SK-N-SH (cell line): ENCODE measurements around the gene CYP1B1. TPM values are rescaled to one million over a fixed set of nuclear protein-coding genes. Genes with fewer than 3 reads are reported as not detected.

ENCODE experiments used
- CTCF ChIA-PET: fragments of 300-600, 350-600 bp; formaldehyde crosslinking; extraction: SDS; loops from one replicate; lab custom pipeline; 2021; lab: Yijun Ruan, JAX
- POLR2A ChIA-PET: fragments of 350-600 bp; sonication (Branson Sonifier 250); formaldehyde crosslinking; extraction: SDS; loops from one replicate; lab custom pipeline; 2020; ENCODE audit warnings: antibody characterized with exemption, inconsistent platforms; lab: Yijun Ruan, JAX
- DNase-seq: peaks from one replicate; pipeline ENCODE4 v3.0.0; 2012
- H2AFZ ChIP-seq: fragments of 200-600 bp; sonication (generic); 2 replicates; pipeline ENCODE4 v1.8.1; 2016; ENCODE audit warnings: antibody characterized with exemption, mild to moderate bottlenecking, low read depth
- H3F3A ChIP-seq: fragments of 200-600 bp; sonication (generic); replicated peaks from 2 replicates; pipeline ENCODE3; 2016; ENCODE audit warnings: antibody characterized with exemption, mild to moderate bottlenecking; ENCODE audit not compliant: insufficient read depth
- H3K27ac ChIP-seq, 2 experiments: fragments of 200-500 bp in 1 of 2; fragments of 200-600 bp in 1 of 2; sonication (Bioruptor generic) in 1 of 2; sonication (generic), shearing (Covaris generic) in 1 of 2; 2 replicates each; pipeline versions ENCODE4 v1.5.1 to v1.6.1; 2014 to 2016; ENCODE audit warnings: low read depth in 2 of 2, inconsistent platforms in 1 of 2, low read length in 1 of 2, mild to moderate bottlenecking in 1 of 2, mixed read lengths in 1 of 2
- H3K27me3 ChIP-seq: fragments of 200-600 bp; sonication (generic), shearing (Covaris generic); 2 replicates; pipeline ENCODE4 v1.6.1; 2016; ENCODE audit warnings: mixed run types; ENCODE audit not compliant: insufficient read depth
- H3K36me3 ChIP-seq, 2 experiments: fragments of 200-500 bp in 1 of 2; fragments of 200-600 bp in 1 of 2; sonication (Bioruptor generic) in 1 of 2; sonication (generic) in 1 of 2; replicated peaks in 1 of 2; 2 replicates each; pipeline versions ENCODE3 to v1.5.1; 2014 to 2016; ENCODE audit warnings: low read length in 1 of 2, mild to moderate bottlenecking in 1 of 2; ENCODE audit not compliant: insufficient read depth in 2 of 2, control insufficient read depth in 1 of 2
- H3K4me1 ChIP-seq, 2 experiments: fragments of 200-500 bp in 1 of 2; fragments of 200-600 bp in 1 of 2; sonication (Bioruptor generic) in 1 of 2; sonication (generic), shearing (Covaris generic) in 1 of 2; 2 replicates each; pipeline versions ENCODE4 v1.5.1 to v1.6.1; 2014 to 2016; ENCODE audit warnings: low read depth in 1 of 2, low read length in 1 of 2, mixed run types in 1 of 2; ENCODE audit not compliant: insufficient read depth in 2 of 2, control insufficient read depth in 1 of 2
- H3K4me2 ChIP-seq: fragments of 200-600 bp; sonication (generic), shearing (Covaris generic); 2 replicates; pipeline ENCODE4 v1.6.1; 2017; ENCODE audit warnings: mixed run types
- H3K4me3 ChIP-seq, 2 experiments: fragments of 200-500 bp in 1 of 2; fragments of 200-600 bp in 1 of 2; sonication (Bioruptor generic) in 1 of 2; sonication (generic), shearing (Covaris generic) in 1 of 2; 2 replicates each; pipeline versions ENCODE4 v1.5.1 to v1.8.1; 2014 to 2016; ENCODE audit warnings: low read depth in 2 of 2, inconsistent platforms in 1 of 2, low read length in 1 of 2, mild to moderate bottlenecking in 1 of 2, mixed read lengths in 1 of 2, moderate library complexity in 1 of 2
- H3K79me2 ChIP-seq: fragments of 200-600 bp; sonication (generic); 2 replicates; pipeline ENCODE4 v1.8.1; 2017; ENCODE audit warnings: mild to moderate bottlenecking; ENCODE audit not compliant: insufficient read depth
- H3K9ac ChIP-seq: fragments of 200-600 bp; sonication (generic); 2 replicates; pipeline ENCODE4 v1.6.1; 2017; ENCODE audit warnings: mixed run types
- H3K9me2 ChIP-seq: fragments of 200-600 bp; sonication (generic); 2 replicates; pipeline ENCODE4 v1.6.1; 2017; ENCODE audit warnings: mixed run types
- H3K9me3 ChIP-seq: fragments of 200-600 bp; sonication (generic); 2 replicates; pipeline ENCODE4 v1.6.1; 2017; ENCODE audit warnings: mixed run types, mild to moderate bottlenecking, moderate library complexity
- H4K20me1 ChIP-seq: fragments of 200-600 bp; sonication (generic); 2 replicates; pipeline ENCODE4 v1.6.1; 2017; ENCODE audit warnings: mild to moderate bottlenecking, mixed run types; ENCODE audit not compliant: insufficient read depth
- ELF1 ChIP-seq: IDR thresholded peaks from 2 replicates; pipeline ENCODE4 v1.4.0; 2012
- EP300 ChIP-seq, 2 experiments: IDR thresholded peaks; 2 replicates each; pipeline versions ENCODE4 v1.4.0 to v1.6.1; 2012; ENCODE audit warnings: borderline replicate concordance in 1 of 2, low read depth in 1 of 2, low read length in 1 of 2
- FOXM1 ChIP-seq: IDR thresholded peaks from 2 replicates; pipeline ENCODE4 v1.4.0; 2012; ENCODE audit warnings: low read depth, mild to moderate bottlenecking
- MXI1 ChIP-seq: IDR thresholded peaks from 2 replicates; pipeline ENCODE4 v1.6.1; 2012; ENCODE audit warnings: mild to moderate bottlenecking, low read depth, low read length, improper control_type of control experiment
- NFIC ChIP-seq: IDR thresholded peaks from 2 replicates; pipeline ENCODE4 v1.4.0; 2012; ENCODE audit warnings: borderline replicate concordance
- REST ChIP-seq: IDR thresholded peaks from 2 replicates; pipeline ENCODE4 v1.6.1; 2012; ENCODE audit warnings: mild to moderate bottlenecking, low read depth, low read length, moderate library complexity
- RFX5 ChIP-seq: IDR thresholded peaks from 2 replicates; pipeline ENCODE4 v1.6.1; 2012; ENCODE audit warnings: mild to moderate bottlenecking, improper control_type of control experiment, low read length
- RXRA ChIP-seq: IDR thresholded peaks from 2 replicates; pipeline ENCODE4 v1.4.0; 2012; ENCODE audit warnings: low read depth, mild to moderate bottlenecking, borderline replicate concordance
- SMC3 ChIP-seq: IDR thresholded peaks from 2 replicates; pipeline ENCODE4 v1.6.1; 2012; ENCODE audit warnings: low read depth, low read length, improper control_type of control experiment
- TEAD4 ChIP-seq: IDR thresholded peaks from 2 replicates; pipeline ENCODE4 v1.4.0; 2012; ENCODE audit warnings: mild to moderate bottlenecking, borderline replicate concordance; ENCODE audit not compliant: insufficient read depth
- USF1 ChIP-seq: IDR thresholded peaks from 2 replicates; pipeline ENCODE4 v1.4.0; 2012; ENCODE audit warnings: low read depth, borderline replicate concordance
- USF2 ChIP-seq: fragments of 150-350 bp; IDR thresholded peaks from 2 replicates; pipeline ENCODE4 v1.6.1; 2017; ENCODE audit warnings: antibody characterized with exemption, low read length, low read depth, borderline replicate concordance
- YY1 ChIP-seq: IDR thresholded peaks from 2 replicates; pipeline ENCODE4 v1.4.0; 2012; ENCODE audit warnings: low read depth, mild to moderate bottlenecking
- WGBS: methylation state at CpG from one replicate; pipeline ENCODE4 v1.1.6; 2017; ENCODE audit warnings: low lambda C conversion rate; 5-methylcytosine and 5-hydroxymethylcytosine counted together
- polyA plus RNA-seq, 3 experiments: library from polyadenylated mRNA; depleted of rRNA; stranded (reverse); fragments of >200 nt; gene quantifications; 2 replicates each; pipeline ENCODE4 v1.2.3, GENCODE V29; 2012

CYP1B1 gene
- polyA plus RNA-seq, 1 of the 3 experiments (the other 2 are of a cell fraction): 0.20 TPM

GRCh38 chr2:38045811-38046210, 30.1 kb downstream of the CYP1B1 start:
- H3K36me3 ChIP-seq: no peaks in the 10 kb centered on the region
- no peak overlapping the region for H3K4me3 ChIP-seq
- no peak overlapping the region for H3K27ac ChIP-seq
- TF ChIP-seq YY1: no peak
- no peak for TF ChIP-seq ELF1
- TF ChIP-seq RFX5: no peak
- no peak for TF ChIP-seq USF1
- no peak for TF ChIP-seq REST
- no peak for TF ChIP-seq USF2
- TF ChIP-seq MXI1: no peak
- TF ChIP-seq RXRA: no peak
- no peak for TF ChIP-seq SMC3
- no peak for TF ChIP-seq TEAD4
- no peak for TF ChIP-seq FOXM1
- TF ChIP-seq NFIC: no peak
- TF ChIP-seq EP300 (IDR thresholded peaks at IDR 0.05; ENCODE audit: borderline replicate concordance in 1 of 2, low read depth in 1 of 2, low read length in 1 of 2): no peak
- H3K9me2 ChIP-seq: no peaks in the 10 kb centered on the region
- H3K27me3 ChIP-seq: no peaks in the 10 kb centered on the region
- POLR2A ChIA-PET: no interaction called here
- CTCF ChIA-PET: interaction anchor here (0.9 to 2.3 kb wide), 3 partner anchors 9 to 64 kb away, joined by 3 to 13 read pairs (median 3); partner anchors contain the start of gene CYP1B1
- H3K9ac ChIP-seq: no peak overlapping the region
- 67% methylated on average over 4 of the region's 4 CpGs for WGBS
- DNase-seq: no peak
- no peaks in the 10 kb centered on the region for H4K20me1 ChIP-seq
- no peaks in the 10 kb centered on the region for H3K79me2 ChIP-seq
- no peaks in the 10 kb centered on the region for H3K4me1 ChIP-seq
- H2AFZ ChIP-seq: no peak overlapping the region
- H3K4me2 ChIP-seq: no peak overlapping the region
- H3F3A ChIP-seq: no peaks in the 10 kb centered on the region
- H3K9me3 ChIP-seq: no peaks in the 10 kb centered on the region
